Measurements from ENCODE around the gene MLXIP. TPM values are rescaled to one million over a fixed set of nuclear protein-coding genes. Genes with fewer than 3 reads are reported as not detected.

MLXIP gene
- total and polyA plus RNA-seq, 2 donors from 2014 or later: 10.9 to 67.6 TPM

DNA sequence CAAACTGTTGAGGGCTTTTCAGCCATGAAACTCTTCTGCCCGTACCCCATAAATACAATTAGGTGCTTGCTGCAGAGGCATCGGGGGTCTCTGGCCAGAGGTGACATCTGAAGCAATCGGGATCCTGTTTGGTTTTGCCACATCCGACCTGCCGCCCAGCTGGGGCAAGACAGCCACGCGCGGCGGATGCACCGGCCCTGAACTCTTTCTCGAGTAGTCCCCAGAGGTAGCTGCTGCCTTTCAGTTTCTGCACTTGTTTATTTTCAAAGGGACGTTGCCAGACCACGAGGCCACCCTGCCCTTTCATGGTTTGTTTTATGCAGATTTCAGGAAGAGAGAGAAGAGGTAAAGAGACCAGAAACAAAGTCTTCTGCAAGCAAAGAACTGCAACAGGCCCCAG lies 10.6 kb upstream of the MLXIP start:
- peak overlapping the region in 1 of 3 donors; percentile 7 for H3K9ac ChIP-seq (ENCODE audit: low read length in 3 of 3)
- no peak overlapping the region for H3K4me3 ChIP-seq (ENCODE audit: low read length in 3 of 3)
- no peak overlapping the region for H3K27ac ChIP-seq (ENCODE audit: low read depth in 2 of 2, low read length in 2 of 2)
- DNase-seq (peak in 2 of 5 donors; percentile 29 to 46), FAIRE-seq (no peak)
- no peaks in the 10 kb centered on the region for H3K27me3 ChIP-seq (ENCODE audit: control insufficient read depth, insufficient read depth, low read length)
- TF ChIP-seq, protein P1, sequence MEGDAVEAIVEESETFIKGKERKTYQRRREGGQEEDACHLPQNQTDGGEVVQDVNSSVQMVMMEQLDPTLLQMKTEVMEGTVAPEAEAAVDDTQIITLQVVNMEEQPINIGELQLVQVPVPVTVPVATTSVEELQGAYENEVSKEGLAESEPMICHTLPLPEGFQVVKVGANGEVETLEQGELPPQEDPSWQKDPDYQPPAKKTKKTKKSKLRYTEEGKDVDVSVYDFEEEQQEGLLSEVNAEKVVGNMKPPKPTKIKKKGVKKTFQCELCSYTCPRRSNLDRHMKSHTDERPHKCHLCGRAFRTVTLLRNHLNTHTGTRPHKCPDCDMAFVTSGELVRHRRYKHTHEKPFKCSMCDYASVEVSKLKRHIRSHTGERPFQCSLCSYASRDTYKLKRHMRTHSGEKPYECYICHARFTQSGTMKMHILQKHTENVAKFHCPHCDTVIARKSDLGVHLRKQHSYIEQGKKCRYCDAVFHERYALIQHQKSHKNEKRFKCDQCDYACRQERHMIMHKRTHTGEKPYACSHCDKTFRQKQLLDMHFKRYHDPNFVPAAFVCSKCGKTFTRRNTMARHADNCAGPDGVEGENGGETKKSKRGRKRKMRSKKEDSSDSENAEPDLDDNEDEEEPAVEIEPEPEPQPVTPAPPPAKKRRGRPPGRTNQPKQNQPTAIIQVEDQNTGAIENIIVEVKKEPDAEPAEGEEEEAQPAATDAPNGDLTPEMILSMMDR (IDR thresholded peaks at IDR 0.05; ENCODE audit: borderline replicate concordance, extremely low read depth, insufficient read depth): no peak
- no peaks in the 10 kb centered on the region for H3K9me3 ChIP-seq (ENCODE audit: control insufficient read depth in 2 of 3, insufficient read depth in 1 of 3, low read length in 3 of 3)
- intact Hi-C loops (cut with DNase I): no loop called here
- H3K4me1 ChIP-seq (ENCODE audit: control insufficient read depth in 2 of 3, insufficient read depth in 2 of 3, low read depth in 1 of 3, low read length in 3 of 3): peaks cover 7 to 26% (median 25%) of the 10 kb centered on the region in 3 donors
- H3K36me3 ChIP-seq (ENCODE audit: control insufficient read depth in 2 of 3, insufficient read depth in 3 of 3, low read length in 3 of 3): no peaks in the 10 kb centered on the region

DNA sequence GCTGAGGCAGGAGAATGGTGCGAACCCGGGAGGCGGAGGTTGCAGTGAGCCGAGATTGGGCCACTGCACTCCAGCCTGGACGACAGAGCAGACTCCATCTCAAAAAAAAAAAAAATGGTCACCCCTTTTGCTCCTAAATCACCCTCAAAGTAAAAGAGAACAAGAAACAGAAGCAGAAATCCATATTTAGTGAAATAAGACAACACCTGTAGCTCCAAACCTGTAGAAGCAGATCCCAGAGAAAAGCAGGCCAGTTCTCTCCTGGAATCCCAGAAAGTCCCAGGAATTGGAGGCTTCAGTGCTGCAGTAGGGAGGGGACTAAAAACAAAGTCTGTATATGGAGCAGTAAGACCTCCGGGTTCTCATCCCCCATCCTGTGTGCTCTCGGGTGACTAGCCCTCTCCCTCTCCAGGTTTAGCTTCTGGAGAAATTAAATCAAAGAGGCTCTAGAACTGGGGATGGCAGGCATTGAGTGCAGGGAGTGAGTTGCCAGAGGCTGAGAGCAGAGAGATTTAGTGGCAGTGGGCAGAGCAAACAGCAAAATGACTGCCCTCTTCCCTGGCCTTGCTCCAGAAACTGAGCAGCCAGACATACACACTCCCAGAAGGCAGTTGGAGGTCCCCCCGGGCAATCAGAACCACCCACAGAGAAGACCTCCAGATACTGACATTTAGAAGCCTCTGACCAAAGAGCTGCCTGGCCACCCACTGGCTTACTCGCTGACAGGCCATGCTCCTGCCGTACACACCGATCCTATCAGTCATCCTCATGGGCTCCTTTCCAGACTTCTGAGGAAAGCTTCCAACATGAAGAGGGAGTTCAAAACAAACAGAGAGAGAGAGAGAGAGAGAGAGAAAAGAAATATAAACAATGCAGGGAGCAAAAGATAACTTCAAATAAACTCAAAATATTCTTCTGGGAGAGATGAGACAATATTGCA lies 6.3 kb upstream of the MLXIP start:
- peak in 3 of 5 donors; percentile 39 to 56 (median 52) for DNase-seq
- H3K9ac ChIP-seq (ENCODE audit: low read length in 3 of 3): no peak overlapping the region
- H3K27ac ChIP-seq (ENCODE audit: low read depth in 2 of 2, low read length in 2 of 2): no peak overlapping the region
- FAIRE-seq: no peak
- H3K27me3 ChIP-seq (ENCODE audit: control insufficient read depth, insufficient read depth, low read length): no peaks in the 10 kb centered on the region
- peaks cover 0 to 7% (median 0%) of the 10 kb centered on the region in 3 donors for H3K4me1 ChIP-seq (ENCODE audit: control insufficient read depth in 2 of 3, insufficient read depth in 2 of 3, low read depth in 1 of 3, low read length in 3 of 3)
- intact Hi-C loops (cut with DNase I): no loop called here
- H3K9me3 ChIP-seq (ENCODE audit: control insufficient read depth in 2 of 3, insufficient read depth in 1 of 3, low read length in 3 of 3): no peaks in the 10 kb centered on the region
- TF ChIP-seq, protein P1 (IDR thresholded peaks at IDR 0.05; ENCODE audit: borderline replicate concordance, extremely low read depth, insufficient read depth): no peak
- no peaks in the 10 kb centered on the region for H3K36me3 ChIP-seq (ENCODE audit: control insufficient read depth in 2 of 3, insufficient read depth in 3 of 3, low read length in 3 of 3)
- H3K4me3 ChIP-seq (ENCODE audit: low read length in 3 of 3): no peak overlapping the region

DNA sequence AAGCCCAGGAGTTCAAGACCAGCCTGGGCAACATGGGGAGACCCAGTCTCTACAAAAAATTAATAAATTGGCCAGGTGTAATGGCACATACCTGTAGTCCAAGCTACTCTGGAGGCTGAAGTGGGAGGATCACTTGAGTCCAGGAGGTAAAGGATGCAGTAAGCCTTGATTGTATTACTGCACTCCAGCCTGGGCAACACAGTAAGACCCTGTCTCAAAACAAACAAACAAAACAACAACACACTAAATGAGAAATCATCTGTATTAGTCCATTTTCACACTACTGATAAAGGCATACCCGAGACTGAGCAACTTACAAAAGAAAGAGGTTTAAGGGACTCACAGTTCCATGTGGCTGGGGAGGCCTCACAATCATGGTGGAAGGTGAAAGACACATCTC lies 4.7 kb upstream of the MLXIP start:
- H3K36me3 ChIP-seq (ENCODE audit: control insufficient read depth in 2 of 3, insufficient read depth in 3 of 3, low read length in 3 of 3): no peaks in the 10 kb centered on the region
- no peak overlapping the region for H3K9ac ChIP-seq (ENCODE audit: low read length in 3 of 3)
- TF ChIP-seq, protein P1 (IDR thresholded peaks at IDR 0.05; ENCODE audit: borderline replicate concordance, extremely low read depth, insufficient read depth): no peak
- intact Hi-C loops (cut with DNase I): no loop called here
- FAIRE-seq (no peak), DNase-seq (no peak)
- H3K4me1 ChIP-seq (ENCODE audit: control insufficient read depth in 2 of 3, insufficient read depth in 2 of 3, low read depth in 1 of 3, low read length in 3 of 3): peaks cover 0 to 7% (median 0%) of the 10 kb centered on the region in 3 donors
- no peaks in the 10 kb centered on the region for H3K27me3 ChIP-seq (ENCODE audit: control insufficient read depth, insufficient read depth, low read length)
- no peaks in the 10 kb centered on the region for H3K9me3 ChIP-seq (ENCODE audit: control insufficient read depth in 2 of 3, insufficient read depth in 1 of 3, low read length in 3 of 3)
- no peak overlapping the region for H3K4me3 ChIP-seq (ENCODE audit: low read length in 3 of 3)
- no peak overlapping the region for H3K27ac ChIP-seq (ENCODE audit: low read depth in 2 of 2, low read length in 2 of 2)
